Neural cell (in vitro differentiated cells): ENCODE data around the gene TNRC6C. TPM values are rescaled to one million over a fixed set of nuclear protein-coding genes. Genes with fewer than 3 reads are reported as not detected.

Experiments
- H2AFZ ChIP-seq: fragments of 200-600, 300-800 bp; sonication (generic), shearing (Covaris generic); 2 replicates; pipeline ENCODE4 v1.6.0; 2014; ENCODE audit warnings: low read depth, mild to moderate bottlenecking, antibody characterized with exemption, low read length, moderate library complexity
- H3F3A ChIP-seq: fragments of 200-600 bp; shearing (Covaris generic); 2 replicates; pipeline ENCODE4 v1.6.1; 2016; ENCODE audit warnings: mild to moderate bottlenecking, moderate library complexity, mixed read lengths, antibody characterized with exemption, low read length; ENCODE audit not compliant: insufficient read depth, poor library complexity, severe bottlenecking
- H3K27ac ChIP-seq: fragments of 200-600, 300-800 bp; sonication (generic), shearing (Covaris generic); 2 replicates; pipeline ENCODE4 v1.5.1; 2014; ENCODE audit warnings: mild to moderate bottlenecking, low read length, moderate library complexity
- H3K27me3 ChIP-seq: fragments of 300-800, 200-600 bp; sonication (generic), shearing (Covaris generic); 2 replicates; pipeline ENCODE4 v1.6.0; 2014; ENCODE audit warnings: mild to moderate bottlenecking, low read depth, low read length, moderate library complexity; ENCODE audit not compliant: insufficient read depth
- H3K36me3 ChIP-seq: fragments of 300-800, 200-600 bp; sonication (generic), shearing (Covaris generic); 2 replicates; pipeline ENCODE4 v1.5.1; 2014; ENCODE audit warnings: mild to moderate bottlenecking, antibody characterized with exemption, low read length, moderate library complexity; ENCODE audit not compliant: insufficient read depth
- H3K4me2 ChIP-seq: fragments of 300-800, 200-600 bp; sonication (generic), shearing (Covaris generic); 2 replicates; pipeline ENCODE4 v1.6.0; 2014; ENCODE audit warnings: mild to moderate bottlenecking, low read length
- H3K4me3 ChIP-seq: fragments of 300-800, 200-600 bp; sonication (generic), shearing (Covaris generic); 2 replicates; pipeline ENCODE4 v1.5.1; 2014; ENCODE audit warnings: mild to moderate bottlenecking, low read length, moderate library complexity
- H3K79me2 ChIP-seq: fragments of 200-600 bp; shearing (Covaris generic); replicated peaks from 2 replicates; pipeline ENCODE4 v1.6.0; 2014; ENCODE audit warnings: mild to moderate bottlenecking, low read length, moderate library complexity; ENCODE audit not compliant: insufficient read depth
- H3K9ac ChIP-seq: fragments of 300-800, 200-600 bp; sonication (generic), shearing (Covaris generic); 2 replicates; pipeline ENCODE4 v1.6.1; 2016; ENCODE audit warnings: mild to moderate bottlenecking, low read length, mixed read lengths
- H3K9me2 ChIP-seq: fragments of 200-600 bp; shearing (Covaris generic); 2 replicates; pipeline ENCODE4 v1.6.1; 2016; ENCODE audit warnings: mild to moderate bottlenecking, low read length, mixed read lengths; ENCODE audit not compliant: insufficient read depth
- H3K9me3 ChIP-seq: fragments of 200-600, 300-800 bp; sonication (generic), shearing (Covaris generic); 2 replicates; pipeline ENCODE4 v1.6.1; 2016; ENCODE audit warnings: mild to moderate bottlenecking, mixed run types, low read length, moderate library complexity, mixed read lengths
- H4K20me1 ChIP-seq: fragments of 200-600 bp; shearing (Covaris generic); 2 replicates; pipeline ENCODE4 v1.6.1; 2016; ENCODE audit warnings: mild to moderate bottlenecking, mixed run types; ENCODE audit not compliant: insufficient read depth
- EP300 ChIP-seq: fragments of 450-650 bp; conservative IDR thresholded peaks from 2 replicates; pipeline ENCODE4 v1.6.1; 2014; ENCODE audit warnings: antibody characterized with exemption, mild to moderate bottlenecking, moderate library complexity; ENCODE audit not compliant: poor library complexity, severe bottlenecking
- EZH2 ChIP-seq: fragments of 200-600, 300-800 bp; shearing (Covaris generic), sonication (generic); IDR thresholded peaks from 2 replicates; pipeline ENCODE4 v1.6.1; 2014; ENCODE audit warnings: antibody characterized with exemption, low read length, borderline replicate concordance, mild to moderate bottlenecking; ENCODE audit not compliant: insufficient read depth, poor library complexity, severe bottlenecking
- MXI1 ChIP-seq: fragments of 450-650 bp; conservative IDR thresholded peaks from 2 replicates; pipeline ENCODE4 v1.6.1; 2014; ENCODE audit warnings: antibody characterized with exemption, mild to moderate bottlenecking; ENCODE audit not compliant: poor library complexity, severe bottlenecking
- POLR2AphosphoS5 ChIP-seq: IDR thresholded peaks from 2 replicates; pipeline ENCODE4 v1.6.1; 2012
- RAD21 ChIP-seq: fragments of 450-650 bp; conservative IDR thresholded peaks from 2 replicates; pipeline ENCODE4 v1.6.1; 2014; ENCODE audit warnings: antibody characterized with exemption, mild to moderate bottlenecking, moderate library complexity
- SMC3 ChIP-seq: fragments of 450-650 bp; conservative IDR thresholded peaks from 2 replicates; pipeline ENCODE4 v1.6.1; 2014; ENCODE audit warnings: antibody characterized with exemption, mild to moderate bottlenecking, moderate library complexity; ENCODE audit not compliant: poor library complexity
- TAF1 ChIP-seq: IDR thresholded peaks from 2 replicates; pipeline ENCODE4 v1.6.1; 2012; ENCODE audit warnings: low read depth
- polyA plus RNA-seq: library from polyadenylated mRNA; depleted of rRNA; stranded (reverse); fragments of >200 nt; gene quantifications from 2 replicates; pipeline ENCODE4 v1.2.3, GENCODE V29; 2014
- TF ChIP-seq, protein P1 (sequence below): IDR thresholded peaks from 2 replicates; pipeline ENCODE4 v1.6.1; 2012; ENCODE audit warnings: borderline replicate concordance
- TF ChIP-seq, protein P2 (sequence below): fragments of 450-650 bp; IDR thresholded peaks from 2 replicates; pipeline ENCODE4 v1.5.1; 2014; ENCODE audit warnings: antibody characterized with exemption, mild to moderate bottlenecking, moderate library complexity; ENCODE audit not compliant: poor library complexity, severe bottlenecking

TNRC6C gene
- polyA plus RNA-seq, 1 donor from 2014 or later: 15.4 TPM

DNA sequence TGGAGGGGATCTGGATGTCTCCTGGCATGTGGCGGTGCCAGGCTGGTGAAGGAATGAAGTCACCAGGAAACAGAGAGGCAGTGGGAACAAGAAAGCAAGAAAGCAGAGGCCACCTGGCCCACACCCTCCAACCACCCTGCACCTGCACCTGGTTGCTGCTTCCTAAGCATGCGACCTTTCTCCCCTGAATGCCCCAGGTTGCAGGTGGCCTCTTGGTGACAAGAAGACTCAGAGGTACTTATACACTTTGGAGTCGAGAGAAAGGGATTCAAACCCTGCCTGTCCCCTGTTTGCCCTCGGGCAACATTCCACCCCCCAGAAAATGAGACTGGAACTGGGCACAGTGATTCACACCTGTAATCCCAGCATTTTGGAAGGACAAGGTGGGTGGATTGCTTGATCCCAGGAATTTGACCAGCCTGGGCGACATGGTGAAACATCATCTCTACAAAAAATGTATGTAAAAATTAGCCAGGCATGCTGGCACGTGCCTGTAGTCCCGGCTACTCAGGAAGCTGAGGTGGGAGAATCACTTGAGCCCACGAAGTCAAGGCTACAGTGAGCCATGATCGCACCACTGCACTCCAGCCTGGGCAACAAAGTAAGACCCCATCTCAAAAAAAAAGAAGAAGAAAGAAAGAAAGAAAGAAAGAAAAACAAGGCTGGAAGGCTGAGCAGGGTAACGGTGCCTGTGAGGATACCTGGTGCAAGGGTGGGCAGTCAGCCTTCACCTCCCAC, 34.6 kb upstream of the TNRC6C start:
- Histone ChIP-seq H4K20me1 (no peaks in the 10 kb centered on the region), H3K4me2 (no peak overlapping the region), H3K79me2 (no peaks in the 10 kb centered on the region), H3K4me3 (no peak overlapping the region), H3K36me3 (no peaks in the 10 kb centered on the region), H3K27ac (peak overlapping the region; percentile 94), H3K9me3 (no peaks in the 10 kb centered on the region), H3F3A (no peaks in the 10 kb centered on the region), H3K9me2 (no peaks in the 10 kb centered on the region), H3K27me3 (no peaks in the 10 kb centered on the region), H3K9ac (peak overlapping the region; percentile 58), H2AFZ (no peak overlapping the region)
- TF ChIP-seq RAD21 (no peak), EP300 (no peak), TAF1 (no peak), POLR2AphosphoS5 (no peak), SMC3 (no peak), MXI1 (no peak)
- TF ChIP-seq, protein P1, sequence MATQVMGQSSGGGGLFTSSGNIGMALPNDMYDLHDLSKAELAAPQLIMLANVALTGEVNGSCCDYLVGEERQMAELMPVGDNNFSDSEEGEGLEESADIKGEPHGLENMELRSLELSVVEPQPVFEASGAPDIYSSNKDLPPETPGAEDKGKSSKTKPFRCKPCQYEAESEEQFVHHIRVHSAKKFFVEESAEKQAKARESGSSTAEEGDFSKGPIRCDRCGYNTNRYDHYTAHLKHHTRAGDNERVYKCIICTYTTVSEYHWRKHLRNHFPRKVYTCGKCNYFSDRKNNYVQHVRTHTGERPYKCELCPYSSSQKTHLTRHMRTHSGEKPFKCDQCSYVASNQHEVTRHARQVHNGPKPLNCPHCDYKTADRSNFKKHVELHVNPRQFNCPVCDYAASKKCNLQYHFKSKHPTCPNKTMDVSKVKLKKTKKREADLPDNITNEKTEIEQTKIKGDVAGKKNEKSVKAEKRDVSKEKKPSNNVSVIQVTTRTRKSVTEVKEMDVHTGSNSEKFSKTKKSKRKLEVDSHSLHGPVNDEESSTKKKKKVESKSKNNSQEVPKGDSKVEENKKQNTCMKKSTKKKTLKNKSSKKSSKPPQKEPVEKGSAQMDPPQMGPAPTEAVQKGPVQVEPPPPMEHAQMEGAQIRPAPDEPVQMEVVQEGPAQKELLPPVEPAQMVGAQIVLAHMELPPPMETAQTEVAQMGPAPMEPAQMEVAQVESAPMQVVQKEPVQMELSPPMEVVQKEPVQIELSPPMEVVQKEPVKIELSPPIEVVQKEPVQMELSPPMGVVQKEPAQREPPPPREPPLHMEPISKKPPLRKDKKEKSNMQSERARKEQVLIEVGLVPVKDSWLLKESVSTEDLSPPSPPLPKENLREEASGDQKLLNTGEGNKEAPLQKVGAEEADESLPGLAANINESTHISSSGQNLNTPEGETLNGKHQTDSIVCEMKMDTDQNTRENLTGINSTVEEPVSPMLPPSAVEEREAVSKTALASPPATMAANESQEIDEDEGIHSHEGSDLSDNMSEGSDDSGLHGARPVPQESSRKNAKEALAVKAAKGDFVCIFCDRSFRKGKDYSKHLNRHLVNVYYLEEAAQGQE: no peak
- TF ChIP-seq, protein P2, sequence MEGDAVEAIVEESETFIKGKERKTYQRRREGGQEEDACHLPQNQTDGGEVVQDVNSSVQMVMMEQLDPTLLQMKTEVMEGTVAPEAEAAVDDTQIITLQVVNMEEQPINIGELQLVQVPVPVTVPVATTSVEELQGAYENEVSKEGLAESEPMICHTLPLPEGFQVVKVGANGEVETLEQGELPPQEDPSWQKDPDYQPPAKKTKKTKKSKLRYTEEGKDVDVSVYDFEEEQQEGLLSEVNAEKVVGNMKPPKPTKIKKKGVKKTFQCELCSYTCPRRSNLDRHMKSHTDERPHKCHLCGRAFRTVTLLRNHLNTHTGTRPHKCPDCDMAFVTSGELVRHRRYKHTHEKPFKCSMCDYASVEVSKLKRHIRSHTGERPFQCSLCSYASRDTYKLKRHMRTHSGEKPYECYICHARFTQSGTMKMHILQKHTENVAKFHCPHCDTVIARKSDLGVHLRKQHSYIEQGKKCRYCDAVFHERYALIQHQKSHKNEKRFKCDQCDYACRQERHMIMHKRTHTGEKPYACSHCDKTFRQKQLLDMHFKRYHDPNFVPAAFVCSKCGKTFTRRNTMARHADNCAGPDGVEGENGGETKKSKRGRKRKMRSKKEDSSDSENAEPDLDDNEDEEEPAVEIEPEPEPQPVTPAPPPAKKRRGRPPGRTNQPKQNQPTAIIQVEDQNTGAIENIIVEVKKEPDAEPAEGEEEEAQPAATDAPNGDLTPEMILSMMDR: no peak

DNA sequence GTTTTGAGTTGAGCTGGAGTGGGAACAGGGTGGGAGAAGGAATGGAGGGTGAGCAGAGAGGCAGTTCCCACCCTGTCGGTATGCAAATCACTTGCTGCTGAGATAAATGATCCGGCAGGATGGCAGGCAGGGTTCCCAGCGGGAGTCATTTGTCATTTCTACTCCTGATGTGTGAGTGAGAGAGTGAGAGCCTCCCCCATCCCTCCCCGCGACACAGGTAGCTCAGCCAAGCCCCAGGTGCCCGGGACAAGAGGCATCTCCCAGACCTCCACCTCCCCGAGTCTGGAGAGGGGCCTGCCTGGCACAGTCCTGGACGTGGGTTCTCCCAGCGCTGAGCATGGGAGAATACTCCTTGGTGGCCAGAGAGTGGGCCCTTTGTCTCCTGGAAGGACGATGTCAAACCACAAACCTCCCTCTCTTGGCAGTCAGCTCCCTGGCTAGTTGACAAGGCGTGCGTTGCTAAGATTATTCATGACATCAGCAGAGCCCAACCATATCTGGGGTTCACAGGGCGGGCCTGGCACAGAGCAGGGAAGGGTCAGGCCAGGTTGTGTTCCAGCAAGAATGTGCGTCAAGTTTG, 33.7 kb upstream of the TNRC6C start:
- peak overlapping the region; percentile 64 for H3K9ac ChIP-seq
- no peaks in the 10 kb centered on the region for H3K9me2 ChIP-seq
- H3K27me3 ChIP-seq: no peaks in the 10 kb centered on the region
- H3K27ac ChIP-seq: peak overlapping the region; percentile 94
- H4K20me1 ChIP-seq: no peaks in the 10 kb centered on the region
- no peak overlapping the region for H3K4me2 ChIP-seq
- H3K9me3 ChIP-seq: no peaks in the 10 kb centered on the region
- TF ChIP-seq EZH2 (no peak), RAD21 (peak; percentile 40), TAF1 (peak; percentile 64), POLR2AphosphoS5 (peak; percentile 84), MXI1 (no peak), SMC3 (peak; percentile 53), EP300 (peak; percentile 92)
- TF ChIP-seq, protein P1: peak; percentile 74
- TF ChIP-seq, protein P2: no peak
- H2AFZ ChIP-seq: no peak overlapping the region
- no peaks in the 10 kb centered on the region for H3F3A ChIP-seq
- peak overlapping the region; percentile 38 for H3K4me3 ChIP-seq
- H3K36me3 ChIP-seq: no peaks in the 10 kb centered on the region
- H3K79me2 ChIP-seq: no peaks in the 10 kb centered on the region
